H9 (cell line): ENCODE measurements around the gene WDR43. TPM values are rescaled to one million over a fixed set of nuclear protein-coding genes. Genes with fewer than 3 reads are reported as not detected.
A peak's percentile ranks its signal among the peaks of the same experiment; 100 is the strongest.

Experiments used
- DNase-seq: peaks from one replicate; pipeline ENCODE4 v3.0.0-alpha.2; 2017
- H2AFZ ChIP-seq: one replicate; pipeline ENCODE4 v1.6.1; 2013; ENCODE audit warnings: mild to moderate bottlenecking, low read length, control low read depth, moderate library complexity
- H2AK5ac ChIP-seq: 2 replicates; pipeline ENCODE4 v1.6.1; 2013; ENCODE audit warnings: low read length, control low read depth, mixed read lengths; ENCODE audit not compliant: insufficient read length
- H2BK120ac ChIP-seq: one replicate; pipeline ENCODE4 v1.6.1; 2013; ENCODE audit warnings: low read depth, mild to moderate bottlenecking, low read length, control low read depth, inconsistent platforms; ENCODE audit not compliant: poor library complexity, severe bottlenecking
- H2BK12ac ChIP-seq: 2 replicates; pipeline ENCODE4 v1.6.1; 2013; ENCODE audit warnings: low read length, control low read depth, mixed read lengths, low read depth; ENCODE audit not compliant: insufficient read length
- H2BK15ac ChIP-seq: 2 replicates; pipeline ENCODE4 v1.6.1; 2013; ENCODE audit warnings: low read depth, low read length, control low read depth
- H2BK20ac ChIP-seq: one replicate; pipeline ENCODE4 v1.6.1; 2013; ENCODE audit warnings: low read depth, mild to moderate bottlenecking, low read length, control low read depth, inconsistent platforms; ENCODE audit not compliant: poor library complexity, severe bottlenecking
- H2BK5ac ChIP-seq: 2 replicates; pipeline ENCODE4 v1.6.1; 2013; ENCODE audit warnings: low read length, control low read depth, mixed read lengths; ENCODE audit not compliant: insufficient read length
- H3K14ac ChIP-seq: 2 replicates; pipeline ENCODE4 v1.6.1; 2013; ENCODE audit warnings: low read length, control low read depth; ENCODE audit not compliant: insufficient read depth
- H3K18ac ChIP-seq: 2 replicates; pipeline ENCODE4 v1.6.1; 2013; ENCODE audit warnings: low read depth, mild to moderate bottlenecking, mixed read lengths, low read length, control low read depth; ENCODE audit not compliant: insufficient read length
- H3K23ac ChIP-seq: 2 replicates; pipeline ENCODE4 v1.6.1; 2013; ENCODE audit warnings: low read length, control low read depth, mixed read lengths, low read depth; ENCODE audit not compliant: insufficient read length
- H3K23me2 ChIP-seq: 2 replicates; pipeline ENCODE4 v1.6.1; 2013; ENCODE audit warnings: low read depth, mild to moderate bottlenecking, mixed read lengths, low read length, control low read depth; ENCODE audit not compliant: insufficient read length, poor library complexity, severe bottlenecking
- H3K27ac ChIP-seq: 2 replicates; pipeline ENCODE4 v1.5.1; 2013; ENCODE audit warnings: low read length, control low read depth, mixed read lengths, low read depth; ENCODE audit not compliant: insufficient read length
- H3K27me3 ChIP-seq: 2 replicates; pipeline ENCODE4 v1.6.1; 2013; ENCODE audit warnings: low read length, control low read depth, inconsistent platforms; ENCODE audit not compliant: insufficient read depth
- H3K4ac ChIP-seq: 2 replicates; pipeline ENCODE4 v1.6.1; 2013; ENCODE audit warnings: low read depth, mild to moderate bottlenecking, control low read depth, inconsistent platforms, low read length, moderate library complexity
- H3K4me1 ChIP-seq: 2 replicates; pipeline ENCODE4 v1.6.1; 2013; ENCODE audit warnings: low read length, control low read depth, inconsistent platforms; ENCODE audit not compliant: insufficient read depth
- H3K4me2 ChIP-seq: 2 replicates; pipeline ENCODE4 v1.6.1; 2013; ENCODE audit warnings: low read length, control low read depth, mixed read lengths; ENCODE audit not compliant: insufficient read length, insufficient read depth
- H3K56ac ChIP-seq: 2 replicates; pipeline ENCODE4 v1.6.1; 2013; ENCODE audit warnings: low read depth, mild to moderate bottlenecking, mixed read lengths, low read length, control low read depth; ENCODE audit not compliant: insufficient read length
- H3K79me1 ChIP-seq: 2 replicates; pipeline ENCODE4 v1.6.1; 2013; ENCODE audit warnings: low read depth, mild to moderate bottlenecking, moderate library complexity, low read length, control low read depth, inconsistent platforms; ENCODE audit not compliant: insufficient read depth, poor library complexity, severe bottlenecking
- H3K79me2 ChIP-seq: 2 replicates; pipeline ENCODE4 v1.6.1; 2013; ENCODE audit warnings: low read length, control low read depth, inconsistent platforms; ENCODE audit not compliant: insufficient read depth
- H3K9ac ChIP-seq: 2 replicates; pipeline ENCODE4 v1.6.1; 2013; ENCODE audit warnings: low read length, control low read depth, mixed read lengths; ENCODE audit not compliant: insufficient read length; ENCODE audit errors: extremely low read depth
- H3K9me3 ChIP-seq: one replicate; pipeline ENCODE4 v1.6.1; 2013; ENCODE audit warnings: low read depth, low read length, inconsistent platforms; ENCODE audit not compliant: control insufficient read depth
- H3T11ph ChIP-seq: one replicate; pipeline ENCODE4 v1.6.1; 2013; ENCODE audit warnings: mild to moderate bottlenecking, low read length, control low read depth, inconsistent platforms
- H4K20me1 ChIP-seq: one replicate; pipeline ENCODE4 v1.6.1; 2013; ENCODE audit not compliant: control insufficient read depth, insufficient read length, insufficient read depth
- H4K5ac ChIP-seq: 2 replicates; pipeline ENCODE4 v1.6.1; 2013; ENCODE audit warnings: low read depth, mild to moderate bottlenecking, mixed read lengths, low read length, control low read depth; ENCODE audit not compliant: insufficient read length
- H4K8ac ChIP-seq: replicated peaks from 2 replicates; pipeline ENCODE4 v1.6.1; 2013; ENCODE audit warnings: low read length, control low read depth, mixed read lengths, low read depth; ENCODE audit not compliant: insufficient read length
- H4K91ac ChIP-seq: 2 replicates; pipeline ENCODE4 v1.6.1; 2013; ENCODE audit warnings: low read depth, mild to moderate bottlenecking, moderate library complexity, mixed read lengths, low read length, control low read depth; ENCODE audit not compliant: insufficient read length
- H3K27ac Mint-ChIP-seq, 3 experiments: 2 replicates in 2 of 3; 3 replicates in 1 of 3; pipeline ENCODE4 v1.8.0; 2020 to 2021; ENCODE audit warnings: mixed read lengths in 3 of 3, mild to moderate bottlenecking in 1 of 3, moderate library complexity in 1 of 3
- H3K27me3 Mint-ChIP-seq: 2 replicates; pipeline ENCODE4 v1.8.0; 2021; ENCODE audit warnings: low read depth, mild to moderate bottlenecking, moderate library complexity, mixed read lengths
- H3K36me3 Mint-ChIP-seq, 3 experiments: 2 replicates in 2 of 3; 3 replicates in 1 of 3; pipeline ENCODE4 v1.8.0; 2020 to 2021; ENCODE audit warnings: low read depth in 3 of 3, mixed read lengths in 3 of 3; ENCODE audit not compliant: insufficient read depth in 1 of 3
- H3K4me1 Mint-ChIP-seq, 2 experiments: 2 replicates each; pipeline ENCODE4 v1.8.0; 2020; ENCODE audit warnings: mixed read lengths in 2 of 2
- H3K4me3 Mint-ChIP-seq, 2 experiments: 2 replicates in 1 of 2; 3 replicates in 1 of 2; pipeline ENCODE4 v1.8.0; 2020 to 2021; ENCODE audit warnings: mild to moderate bottlenecking in 2 of 2, mixed read lengths in 2 of 2, moderate library complexity in 1 of 2
- H3K9me3 Mint-ChIP-seq, 2 experiments: 2 replicates in 1 of 2; 3 replicates in 1 of 2; pipeline ENCODE4 v1.8.0; 2020; ENCODE audit warnings: mild to moderate bottlenecking in 2 of 2, mixed read lengths in 2 of 2, moderate library complexity in 1 of 2
- WGBS: extraction: QIAGEN DNeasy Blood & Tissue Kit; methylation state at CpG from one replicate; pipeline ENCODE4 v1.1.7; 2013; ENCODE audit warnings: missing lambda C conversion rate, low lambda C conversion rate, mixed read lengths; ENCODE audit not compliant: insufficient read length; ENCODE audit errors: extremely low coverage; 5-methylcytosine and 5-hydroxymethylcytosine counted together
- total RNA-seq: library from RNA; stranded (reverse); gene quantifications from 2 replicates; pipeline ENCODE4 v1.2.1, GENCODE V29; 2021
- TF ChIP-seq, protein P1 (sequence below): fragments of 200-600 bp; sonication (generic); conservative IDR thresholded peaks from 3 replicates; pipeline ENCODE4 v1.8.0; 2021; ENCODE audit warnings: antibody characterized with exemption, mild to moderate bottlenecking

The WDR43 gene
- total RNA-seq, 1 experiment from 2014 or later, result 186 TPM

DNA sequence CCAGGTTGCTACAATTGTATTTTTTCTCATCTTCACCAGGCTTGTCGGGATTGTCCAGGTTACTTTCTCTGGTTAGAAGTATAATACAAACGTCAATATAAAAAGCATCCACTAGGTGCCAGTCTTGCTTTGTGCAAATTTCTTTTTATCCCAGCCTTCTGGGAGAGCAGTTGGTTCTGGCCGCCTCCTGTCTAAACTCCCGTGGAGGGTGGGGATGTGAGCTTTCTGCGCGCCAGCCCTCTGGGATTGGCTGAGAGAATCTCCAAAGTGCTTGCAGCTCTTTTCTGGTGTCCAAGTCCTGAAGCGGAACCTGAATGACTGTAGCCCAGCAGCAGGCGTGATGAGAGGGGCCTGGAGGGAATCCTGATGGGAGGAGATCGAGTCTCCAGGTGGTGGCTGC is 64.2 kb downstream of the WDR43 start:
- H3K9me3 Mint-ChIP-seq, result no peaks in the 10 kb centered on the region
- H4K20me1 ChIP-seq, result no peaks in the 10 kb centered on the region
- H3K4me2 ChIP-seq, result no peak overlapping the region
- no peak overlapping the region for H3K23ac ChIP-seq
- no peak overlapping the region for H3K14ac ChIP-seq
- H3K23me2 ChIP-seq, result no peaks in the 10 kb centered on the region
- H2BK120ac ChIP-seq, result no peak overlapping the region
- H3K4ac ChIP-seq, result no peak overlapping the region
- H2BK20ac ChIP-seq, result no peak overlapping the region
- peaks cover 12 to 28% of the 10 kb centered on the region in 2 experiments for H3K4me1 Mint-ChIP-seq
- no peaks in the 10 kb centered on the region for H3K79me1 ChIP-seq
- no peak overlapping the region for H4K91ac ChIP-seq
- H2BK15ac ChIP-seq, result no peak overlapping the region
- no peak overlapping the region for H3K56ac ChIP-seq
- TF ChIP-seq, protein P1, sequence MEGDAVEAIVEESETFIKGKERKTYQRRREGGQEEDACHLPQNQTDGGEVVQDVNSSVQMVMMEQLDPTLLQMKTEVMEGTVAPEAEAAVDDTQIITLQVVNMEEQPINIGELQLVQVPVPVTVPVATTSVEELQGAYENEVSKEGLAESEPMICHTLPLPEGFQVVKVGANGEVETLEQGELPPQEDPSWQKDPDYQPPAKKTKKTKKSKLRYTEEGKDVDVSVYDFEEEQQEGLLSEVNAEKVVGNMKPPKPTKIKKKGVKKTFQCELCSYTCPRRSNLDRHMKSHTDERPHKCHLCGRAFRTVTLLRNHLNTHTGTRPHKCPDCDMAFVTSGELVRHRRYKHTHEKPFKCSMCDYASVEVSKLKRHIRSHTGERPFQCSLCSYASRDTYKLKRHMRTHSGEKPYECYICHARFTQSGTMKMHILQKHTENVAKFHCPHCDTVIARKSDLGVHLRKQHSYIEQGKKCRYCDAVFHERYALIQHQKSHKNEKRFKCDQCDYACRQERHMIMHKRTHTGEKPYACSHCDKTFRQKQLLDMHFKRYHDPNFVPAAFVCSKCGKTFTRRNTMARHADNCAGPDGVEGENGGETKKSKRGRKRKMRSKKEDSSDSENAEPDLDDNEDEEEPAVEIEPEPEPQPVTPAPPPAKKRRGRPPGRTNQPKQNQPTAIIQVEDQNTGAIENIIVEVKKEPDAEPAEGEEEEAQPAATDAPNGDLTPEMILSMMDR, result peak; percentile 78
- H4K8ac ChIP-seq, result no peak overlapping the region
- H3K9ac ChIP-seq, result no peak overlapping the region
- no peak overlapping the region for H3K18ac ChIP-seq
- no peaks in the 10 kb centered on the region for H3K9me3 ChIP-seq
- no peak overlapping the region for H3K4me3 Mint-ChIP-seq
- H3K4me1 ChIP-seq, result no peaks in the 10 kb centered on the region; the same call in 1 of the 2 replicates
- H2AFZ ChIP-seq, result no peak overlapping the region
- no peaks in the 10 kb centered on the region for H3K79me2 ChIP-seq
- no peak overlapping the region for H3K27ac Mint-ChIP-seq
- H3K36me3 Mint-ChIP-seq, result no peaks in the 10 kb centered on the region
- no peak overlapping the region for H2AK5ac ChIP-seq
- no peak overlapping the region for H3T11ph ChIP-seq
- no peak overlapping the region for H4K5ac ChIP-seq
- no peaks in the 10 kb centered on the region for H3K27me3 ChIP-seq
- H2BK5ac ChIP-seq, result no peak overlapping the region
- H3K27ac ChIP-seq, result no peak overlapping the region
- no CpG with 5 or more reads among the region's 9 CpGs for WGBS
- DNase-seq, result peak; percentile 71
- H2BK12ac ChIP-seq, result no peak overlapping the region
- no peaks in the 10 kb centered on the region for H3K27me3 Mint-ChIP-seq
